HepG2 (cell line): Measurements from ENCODE around the gene SPCS1. TPM values are rescaled to one million over a fixed set of nuclear protein-coding genes. Genes with fewer than 3 reads are reported as not detected.

Experiments
- ATAC-seq: fragments of 200-7000 bp; cut with Tn5 transposase; 3 replicates; pipeline ENCODE4 v1.9.1; 2020; ENCODE audit warnings: mild to moderate bottlenecking, moderate library complexity
- BruUV-seq: library from RNA; stranded (reverse); fragments of 400-500 nt; replicated peaks from 2 replicates; lab custom pipeline; 2021; lab: Mats Ljungman, UMichigan
- CTCF ChIA-PET: fragments of 300-600 bp; formaldehyde crosslinking; extraction: SDS; loops from one replicate; lab custom pipeline; 2021; ENCODE audit warnings: low total read pairs, inconsistent platforms, low intra/inter-chr PET ratio; lab: Yijun Ruan, JAX
- POLR2A ChIA-PET: fragments of 350-600 bp; sonication (Branson Sonifier 250); formaldehyde crosslinking; loops from one replicate; lab custom pipeline; 2020; ENCODE audit warnings: antibody characterized with exemption, inconsistent platforms; lab: Yijun Ruan, JAX
- DNase-seq: peaks from one replicate; pipeline ENCODE4 v3.0.0-alpha.2; 2015; ENCODE audit warnings: low spot score
- FAIRE-seq: peaks from 3 replicates; lab custom pipeline; 2011; peaks lifted over from hg19 to GRCh38; lab: Jason Lieb, UNC
- H2AFZ ChIP-seq: one replicate; pipeline ENCODE4 v1.6.1; 2011; ENCODE audit warnings: low read length, inconsistent platforms
- H3K27ac ChIP-seq: fragments of 300-600 bp; 3 replicates; pipeline ENCODE4 v1.8.0; 2011; ENCODE audit warnings: mixed run types, mild to moderate bottlenecking, mixed read lengths, low read length, inconsistent platforms; ENCODE audit not compliant: insufficient read depth; ENCODE audit errors: extremely low read length
- H3K27me3 ChIP-seq, 2 experiments: fragments of 200-600 bp in 1 of 2; 2 replicates in 1 of 2; 3 replicates in 1 of 2; pipeline versions ENCODE4 v1.6.0 to v1.8.0; 2011; ENCODE audit warnings: low read length in 2 of 2, mild to moderate bottlenecking in 2 of 2, moderate library complexity in 2 of 2, inconsistent platforms in 1 of 2; ENCODE audit not compliant: insufficient read depth in 2 of 2, control insufficient read depth in 1 of 2
- H3K36me3 ChIP-seq, 2 experiments: fragments of 200-600 bp in 1 of 2; replicated peaks in 1 of 2; 2 replicates in 1 of 2; 3 replicates in 1 of 2; pipeline versions ENCODE4 v1.5.1 to v1.8.0; 2011; ENCODE audit warnings: low read length in 2 of 2, inconsistent platforms in 1 of 2; ENCODE audit not compliant: insufficient read depth in 2 of 2, control insufficient read depth in 1 of 2
- H3K4me1 ChIP-seq: 2 replicates; pipeline ENCODE4 v1.5.1; 2012; ENCODE audit warnings: low read length, inconsistent platforms; ENCODE audit not compliant: insufficient read depth
- H3K4me2 ChIP-seq: 2 replicates; pipeline ENCODE4 v1.6.0; 2011; ENCODE audit warnings: low read depth, low read length, inconsistent platforms
- H3K4me3 ChIP-seq, 3 experiments: fragments of 200-600 bp in 1 of 3; sonication (generic), shearing (Covaris generic) in 1 of 3; replicated peaks in 1 of 3; 2 replicates each; pipeline ENCODE4 v1.5.1; 2011 to 2016; ENCODE audit warnings: low read length in 3 of 3, inconsistent platforms in 2 of 3, low read depth in 2 of 3, mild to moderate bottlenecking in 2 of 3, control low read depth in 1 of 3, mixed read lengths in 1 of 3; ENCODE audit not compliant: insufficient read depth in 1 of 3
- H3K79me2 ChIP-seq: one replicate; pipeline ENCODE4 v1.6.1; 2011; ENCODE audit warnings: low read length, inconsistent platforms; ENCODE audit not compliant: insufficient read depth
- H3K9ac ChIP-seq: 2 replicates; pipeline ENCODE4 v1.6.0; 2011; ENCODE audit warnings: mild to moderate bottlenecking, low read depth, low read length, inconsistent platforms; ENCODE audit not compliant: insufficient read depth
- H3K9me3 ChIP-seq: 2 replicates; pipeline ENCODE4 v1.5.1; 2012; ENCODE audit warnings: mild to moderate bottlenecking, low read length
- H4K20me1 ChIP-seq: 2 replicates; pipeline ENCODE4 v1.6.0; 2011; ENCODE audit warnings: inconsistent platforms, mild to moderate bottlenecking, low read length, moderate library complexity; ENCODE audit not compliant: insufficient read depth
- CC2D1A ChIP-seq: sonication (generic); formaldehyde crosslinking; IDR thresholded peaks from 2 replicates; pipeline ENCODE4 v1.8.1; 2023; ENCODE audit warnings: mild to moderate bottlenecking, missing genetic modification reagents
- PRMT3 ChIP-seq: sonication (generic); formaldehyde crosslinking; IDR thresholded peaks from 2 replicates; pipeline ENCODE4 v1.8.1; 2022; ENCODE audit warnings: low read depth, mild to moderate bottlenecking, moderate library complexity, missing genetic modification reagents, borderline replicate concordance
- RBFOX2 ChIP-seq: fragments of 200-400 bp; formaldehyde crosslinking; IDR thresholded peaks from 2 replicates; pipeline ENCODE4 v1.6.1; 2017; ENCODE audit warnings: low read depth, mild to moderate bottlenecking, low read length
- TAF15 ChIP-seq: fragments of 200-400 bp; formaldehyde crosslinking; IDR thresholded peaks from one replicate; pipeline ENCODE4 v1.6.1; 2018; ENCODE audit warnings: mild to moderate bottlenecking, low read depth, low read length; ENCODE audit not compliant: poor library complexity, severe bottlenecking
- ZBTB37 ChIP-seq: sonication (generic); formaldehyde crosslinking; IDR thresholded peaks from 2 replicates; pipeline ENCODE4 v1.4.0; 2020; ENCODE audit warnings: mild to moderate bottlenecking, missing genetic modification reagents
- ZNF275 ChIP-seq: sonication (generic); formaldehyde crosslinking; IDR thresholded peaks from 2 replicates; pipeline ENCODE4 v1.8.0; 2022; ENCODE audit warnings: missing genetic modification reagents, mild to moderate bottlenecking, inconsistent platforms, borderline replicate concordance
- ZNF713 ChIP-seq: sonication (generic); formaldehyde crosslinking; IDR thresholded peaks from 2 replicates; pipeline ENCODE4 v1.4.0; 2020; ENCODE audit warnings: mild to moderate bottlenecking, missing genetic modification reagents
- WGBS: methylation state at CpG from one replicate; pipeline ENCODE4 v1.1.6; 2017; ENCODE audit warnings: low lambda C conversion rate; 5-methylcytosine and 5-hydroxymethylcytosine counted together
- in situ Hi-C: cut with HindIII; loops from 2 replicates; pipeline ENCODE4 v1.10.0; 2017; ENCODE audit warnings: low pct_unique_long_range_greater_than_20kb; ENCODE audit not compliant: extremely low pct_ligation_motif_present
- intact Hi-C: fragments of 100-400 bp; cut with micrococcal nuclease; formaldehyde crosslinking; loops from one replicate; pipeline ENCODE4 v1.10.0; 2022; ENCODE audit not compliant: unreplicated experiment
- polyA plus RNA-seq, 8 experiments: library from polyadenylated mRNA; depleted of rRNA in 3 of 8; stranded (reverse) in 7 of 8; unstranded in 1 of 8; fragments of >200 nt; fragmentation: Illumina TruSeq in 4 of 8; extraction: Trizol in 4 of 8; gene quantifications; 2 replicates each; pipeline versions ENCODE4 v1.2.1 to v1.2.3, GENCODE V29; 2011 to 2016; ENCODE audit warnings: low read depth in 4 of 8, missing spikeins in 1 of 8, mixed read lengths in 1 of 8; ENCODE audit not compliant: insufficient read depth in 1 of 8
- total RNA-seq, 5 experiments: library from RNA; depleted of rRNA; stranded (reverse); fragments of >200 nt; fragmentation: Illumina TruSeq; extraction: Trizol; gene quantifications; 2 replicates each; pipeline ENCODE4 v1.2.3, GENCODE V29; 2016; ENCODE audit warnings: low read depth in 1 of 5

Gene SPCS1
- total and polyA plus RNA-seq, 2 of the 13 experiments (the other 11 are each of a cell fraction or from before 2014, with no cell fraction given): 84.6 to 120 TPM

GRCh38 chr3:52695798-52696671, 9.9 kb upstream of the SPCS1 start (continued):
- no peak for TF ChIP-seq TAF15
- no peak for TF ChIP-seq PRMT3 (CRISPR knock-in tag)
- TF ChIP-seq ZBTB37 (CRISPR knock-in tag): no peak
- no peak for TF ChIP-seq ZNF275 (CRISPR knock-in tag)

- no peak for FAIRE-seq
- peaks cover 7% of the 10 kb centered on the region for H3K4me1 ChIP-seq
- TF ChIP-seq RBFOX2 (0 out of 2 replicates have a peak, but pooled peaks have one; percentile 14), CC2D1A (CRISPR knock-in tag) (no peak), ZNF713 (CRISPR knock-in tag) (no peak)
- TF ChIP-seq, all 625 proteins: peak for 1
- DNase-seq: no peak
- H3K27ac ChIP-seq: no peak overlapping the region
- peaks cover 16% of the 10 kb centered on the region for H3K79me2 ChIP-seq
- no peak overlapping the region for H3K9ac ChIP-seq
- peaks cover 16 to 61% of the 10 kb centered on the region in 2 experiments for H3K36me3 ChIP-seq
- in situ Hi-C loops: no loop called here
- H3K27me3 ChIP-seq: no peaks in the 10 kb centered on the region
- no peak overlapping the region for H2AFZ ChIP-seq
- ATAC-seq: no peak
- H3K9me3 ChIP-seq: no peaks in the 10 kb centered on the region
- ChIA-PET CTCF (no interaction called here), POLR2A (interaction anchor here (1.4 to 4.5 kb wide), 2 partner anchors 11 to 13 kb away, joined by 4 to 18 read pairs; partner anchors contain the start of genes GNL3 and PBRM1)
- WGBS: 91% methylated on average over 2 of the region's 2 CpGs
- BruUV-seq: no TSS peak
- H3K4me2 ChIP-seq: no peak overlapping the region
- intact Hi-C loops: no loop called here
- peaks cover 3% of the 10 kb centered on the region; the same call in 1 of the 2 replicates for H4K20me1 ChIP-seq
- no peak overlapping the region for H3K4me3 ChIP-seq
Measured at GRCh38 chr3:52696830-52697631, 8.9 kb upstream of the SPCS1 start.
